ENCODE data around the gene TDRD7. TPM values are rescaled to one million over a fixed set of nuclear protein-coding genes. Genes with fewer than 3 reads are reported as not detected.

TDRD7 gene
- total RNA-seq, 2 experiments from 2014 or later: 3.7 to 4.0 TPM

GRCh38 chr9:97473717-97474116 is 61.8 kb downstream of the TDRD7 start:
- ChIA-PET CTCF (interaction anchor here (0.7 to 2.7 kb wide), 8 partner anchors 8 to 142 kb away, joined by 3 to 20 read pairs (median 4); partner anchors contain the start of gene TDRD7), POLR2A (no interaction called here)
- H3K4me1 Mint-ChIP-seq (ENCODE audit: low read depth): no peaks in the 10 kb centered on the region
- DNase-seq (no peak), ATAC-seq (no peak)
- H3K4me3 Mint-ChIP-seq: no peak overlapping the region
- H3K27me3 Mint-ChIP-seq: no peaks in the 10 kb centered on the region
- peaks cover 6% of the 10 kb centered on the region for H3K36me3 Mint-ChIP-seq (ENCODE audit: low read depth)
- no peak for TF ChIP-seq CTCF (IDR thresholded peaks at IDR 0.05)
- no peaks in the 10 kb centered on the region for H3K9me3 Mint-ChIP-seq
- H3K27ac Mint-ChIP-seq: no peak overlapping the region
- intact Hi-C loops (cut with micrococcal nuclease): no loop called here

GRCh38 chr9:97474372-97474925 is 62.6 kb downstream of the TDRD7 start:
- Mint-ChIP-seq H3K27me3 (no peaks in the 10 kb centered on the region), H3K4me1 (ENCODE audit: low read depth) (no peaks in the 10 kb centered on the region), H3K9me3 (no peaks in the 10 kb centered on the region), H3K4me3 (no peak overlapping the region), H3K27ac (no peak overlapping the region), H3K36me3 (ENCODE audit: low read depth) (peaks cover 9% of the 10 kb centered on the region)
- DNase-seq: no peak
- CTCF ChIA-PET: interaction anchor here (0.7 to 2.7 kb wide), 8 partner anchors 9 to 142 kb away, joined by 3 to 20 read pairs (median 4); partner anchors contain the start of gene TDRD7
- POLR2A ChIA-PET: no interaction called here
- no peak for ATAC-seq
- no peak for TF ChIP-seq CTCF (IDR thresholded peaks at IDR 0.05)
- intact Hi-C loops (cut with micrococcal nuclease): no loop called here

- ChIA-PET POLR2A (no interaction called here), CTCF (interaction anchor here (1.5 kb wide), 1 partner anchor 27 kb away, joined by 4 read pairs; no protein-coding TSS in a partner anchor)
- Mint-ChIP-seq H3K36me3 (ENCODE audit: low read depth) (peaks cover 9% of the 10 kb centered on the region), H3K27me3 (no peaks in the 10 kb centered on the region), H3K4me3 (no peak overlapping the region), H3K27ac (no peak overlapping the region), H3K9me3 (no peaks in the 10 kb centered on the region), H3K4me1 (ENCODE audit: low read depth) (no peaks in the 10 kb centered on the region)
- ATAC-seq: no peak
- intact Hi-C loops (cut with micrococcal nuclease): no loop called here
- DNase-seq: no peak
- TF ChIP-seq CTCF (IDR thresholded peaks at IDR 0.05): no peak
Observed at GRCh38 chr9:97475059-97475458, 63.2 kb downstream of the TDRD7 start.

- CTCF ChIA-PET: interaction anchor here (0.8 to 1.8 kb wide), 4 partner anchors 9 to 120 kb away, joined by 3 to 5 read pairs (median 4); no protein-coding TSS in a partner anchor
- POLR2A ChIA-PET: no interaction called here
- no peak for ATAC-seq
- no peak for DNase-seq
- H3K36me3 Mint-ChIP-seq (ENCODE audit: low read depth): peaks cover 30% of the 10 kb centered on the region
- H3K27ac Mint-ChIP-seq: no peak overlapping the region
- no peaks in the 10 kb centered on the region for H3K27me3 Mint-ChIP-seq
- no peak overlapping the region for H3K4me3 Mint-ChIP-seq
- intact Hi-C loops (cut with micrococcal nuclease): no loop called here
- no peaks in the 10 kb centered on the region for H3K4me1 Mint-ChIP-seq (ENCODE audit: low read depth)
- H3K9me3 Mint-ChIP-seq: peaks cover 5% of the 10 kb centered on the region
- no peak for TF ChIP-seq CTCF (IDR thresholded peaks at IDR 0.05)
Observed at GRCh38 chr9:97478301-97478981, 66.5 kb downstream of the TDRD7 start.

GRCh38 chr9:97479496-97480159 is 67.7 kb downstream of the TDRD7 start:
- intact Hi-C loops (cut with micrococcal nuclease): no loop called here
- POLR2A ChIA-PET: no interaction called here

More at GRCh38 chr9:97479496-97480159, 67.7 kb downstream of the TDRD7 start:
- ATAC-seq: no peak
- TF ChIP-seq CTCF (IDR thresholded peaks at IDR 0.05): no peak
- Mint-ChIP-seq H3K4me1 (ENCODE audit: low read depth) (no peaks in the 10 kb centered on the region), H3K9me3 (peaks cover 5% of the 10 kb centered on the region), H3K27me3 (no peaks in the 10 kb centered on the region), H3K36me3 (ENCODE audit: low read depth) (peaks cover 30% of the 10 kb centered on the region), H3K27ac (no peak overlapping the region), H3K4me3 (no peak overlapping the region)
- DNase-seq: no peak
- CTCF ChIA-PET: interaction anchor here (1.0 to 2.9 kb wide), 5 partner anchors 10 to 136 kb away, joined by 3 to 24 read pairs (median 6); no protein-coding TSS in a partner anchor

All from activated CD8-positive, alpha-beta T cell treated with anti-CD3 and anti-CD28 coated beads for 36 hours (primary cell).